Measurements from ENCODE around the gene ENPP6. TPM values are rescaled to one million over a fixed set of nuclear protein-coding genes. Genes with fewer than 3 reads are reported as not detected.

The ENPP6 gene
- total and polyA plus RNA-seq, 2 donors (not counting 3 experiments of a cell fraction or from before 2014, with no cell fraction given) = not detected

DNA sequence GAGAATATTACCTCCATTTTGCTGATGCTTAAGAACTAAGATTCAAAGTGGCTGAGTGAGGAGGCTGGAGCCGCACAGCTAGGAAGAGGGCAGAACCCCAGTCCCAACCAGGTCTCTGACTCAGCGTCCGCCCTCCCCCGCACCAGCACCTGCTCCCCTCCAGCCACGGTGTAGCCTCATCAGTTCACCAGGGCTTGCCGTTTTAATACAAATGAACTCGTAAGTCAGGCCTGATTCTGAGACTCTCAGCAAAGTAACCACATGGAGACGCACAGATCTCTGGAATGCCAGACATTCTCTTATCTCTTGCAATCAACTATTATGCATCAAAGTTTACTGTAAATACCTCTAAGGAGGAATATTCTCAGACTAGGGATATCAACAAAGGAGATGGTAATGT, 52.4 kb downstream of the ENPP6 start:
- CTCF ChIA-PET = interaction anchor here (1.2 to 4.5 kb wide), 2 partner anchors 324 to 331 kb away, joined by 3 to 62 read pairs; no protein-coding TSS in a partner anchor
- Histone ChIP-seq H3K9me3 (replicated peaks; ENCODE audit: control insufficient read depth, insufficient read depth, low read length) (no peaks in the 10 kb centered on the region), H3K36me3 (ENCODE audit: control insufficient read depth in 2 of 2, extremely low read depth in 1 of 2, insufficient read depth in 2 of 2, low read length in 2 of 2) (no peaks in the 10 kb centered on the region), H3K4me2 (ENCODE audit: insufficient read depth, low read length) (no peak overlapping the region), H3K4me1 (ENCODE audit: control insufficient read depth, extremely low read depth, insufficient read depth, low read length) (no peaks in the 10 kb centered on the region), H3K4me3 (replicated peaks in 1 of 3; ENCODE audit: insufficient read depth in 1 of 3, low read depth in 1 of 3, low read length in 3 of 3) (no peak overlapping the region), H3K79me2 (ENCODE audit: control insufficient read depth, insufficient read depth, low read length) (no peaks in the 10 kb centered on the region), H2AFZ (ENCODE audit: low read depth, low read length) (no peak overlapping the region), H3K27ac (ENCODE audit: insufficient read depth, low read depth, low read length) (no peak overlapping the region), H4K20me1 (replicated peaks; ENCODE audit: control insufficient read depth, extremely low read depth, insufficient read depth, low read length) (no peaks in the 10 kb centered on the region), H3K9ac (replicated peaks; ENCODE audit: extremely low read depth, insufficient read depth, low read length) (no peak overlapping the region), H3K9me1 (replicated peaks; ENCODE audit: control insufficient read depth, extremely low read depth, insufficient read depth, low read length) (no peaks in the 10 kb centered on the region), H3K27me3 (ENCODE audit: control insufficient read depth in 2 of 2, insufficient read depth in 2 of 2, low read length in 2 of 2) (peaks cover 0 to 3% of the 10 kb centered on the region in 2 experiments)
- DNase-seq (ENCODE audit: low read depth, low spot score) (no peak), FAIRE-seq (no peak)
- intact Hi-C loops (cut with micrococcal nuclease) (loop anchor here (1.0 to 10.0 kb wide), 2 partner anchors 440 to 693 kb away; no protein-coding TSS in a partner anchor), dilution Hi-C loops (cut with MboI; ENCODE audit: extremely low pct_ligation_motif_present, low sequenced_read_pairs) (no loop called here)
- POLR2A ChIA-PET = no interaction called here
- TF ChIP-seq, protein P1, sequence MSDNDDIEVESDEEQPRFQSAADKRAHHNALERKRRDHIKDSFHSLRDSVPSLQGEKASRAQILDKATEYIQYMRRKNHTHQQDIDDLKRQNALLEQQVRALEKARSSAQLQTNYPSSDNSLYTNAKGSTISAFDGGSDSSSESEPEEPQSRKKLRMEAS (IDR thresholded peaks at IDR 0.05; ENCODE audit: insufficient read depth, insufficient read length) = no peak
- no peak for TF ChIP-seq EZH2 (IDR thresholded peaks at IDR 0.05; ENCODE audit: borderline replicate concordance, low read depth, low read length, severe bottlenecking)
- TF ChIP-seq POLR2AphosphoS5 (IDR thresholded peaks at IDR 0.05; ENCODE audit: insufficient read depth, low read depth, low read length) = no peak
- TF ChIP-seq POLR2A (IDR thresholded peaks at IDR 0.05; ENCODE audit: low read depth, low read length) = no peak
- TF ChIP-seq GATA2 (IDR thresholded peaks at IDR 0.05; ENCODE audit: insufficient read depth, insufficient read length, low read depth, low read length) = no peak
- TF ChIP-seq JUN (IDR thresholded peaks at IDR 0.05; ENCODE audit: borderline replicate concordance, insufficient read depth, insufficient read length, low read depth) = no peak
- no peak for TF ChIP-seq FOS (IDR thresholded peaks at IDR 0.05; ENCODE audit: borderline replicate concordance, insufficient read depth, low read length)
- TF ChIP-seq, protein P2, sequence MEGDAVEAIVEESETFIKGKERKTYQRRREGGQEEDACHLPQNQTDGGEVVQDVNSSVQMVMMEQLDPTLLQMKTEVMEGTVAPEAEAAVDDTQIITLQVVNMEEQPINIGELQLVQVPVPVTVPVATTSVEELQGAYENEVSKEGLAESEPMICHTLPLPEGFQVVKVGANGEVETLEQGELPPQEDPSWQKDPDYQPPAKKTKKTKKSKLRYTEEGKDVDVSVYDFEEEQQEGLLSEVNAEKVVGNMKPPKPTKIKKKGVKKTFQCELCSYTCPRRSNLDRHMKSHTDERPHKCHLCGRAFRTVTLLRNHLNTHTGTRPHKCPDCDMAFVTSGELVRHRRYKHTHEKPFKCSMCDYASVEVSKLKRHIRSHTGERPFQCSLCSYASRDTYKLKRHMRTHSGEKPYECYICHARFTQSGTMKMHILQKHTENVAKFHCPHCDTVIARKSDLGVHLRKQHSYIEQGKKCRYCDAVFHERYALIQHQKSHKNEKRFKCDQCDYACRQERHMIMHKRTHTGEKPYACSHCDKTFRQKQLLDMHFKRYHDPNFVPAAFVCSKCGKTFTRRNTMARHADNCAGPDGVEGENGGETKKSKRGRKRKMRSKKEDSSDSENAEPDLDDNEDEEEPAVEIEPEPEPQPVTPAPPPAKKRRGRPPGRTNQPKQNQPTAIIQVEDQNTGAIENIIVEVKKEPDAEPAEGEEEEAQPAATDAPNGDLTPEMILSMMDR (IDR thresholded peaks at IDR 0.05; ENCODE audit: extremely low read depth in 1 of 2, insufficient read depth in 1 of 2, low read depth in 1 of 2, low read length in 2 of 2) = no peak
- BruUV-seq (replicated peaks) = no TSS peak

Measured in endothelial cell of umbilical vein (primary cell).